SKM-1 (cell line): ENCODE results near the gene ZNF620.
"Not testable (repeated sequence)": the region's sequence is repeated elsewhere in the genome, so short reads cannot be mapped to it uniquely, and the experiment has no call there.

Experiments used
- DNase-seq: peaks from one replicate; lab custom pipeline; 2025; ENCODE audit not compliant: unreplicated experiment; lab: John Stamatoyannopoulos, UW

Gene ZNF620

DNA sequence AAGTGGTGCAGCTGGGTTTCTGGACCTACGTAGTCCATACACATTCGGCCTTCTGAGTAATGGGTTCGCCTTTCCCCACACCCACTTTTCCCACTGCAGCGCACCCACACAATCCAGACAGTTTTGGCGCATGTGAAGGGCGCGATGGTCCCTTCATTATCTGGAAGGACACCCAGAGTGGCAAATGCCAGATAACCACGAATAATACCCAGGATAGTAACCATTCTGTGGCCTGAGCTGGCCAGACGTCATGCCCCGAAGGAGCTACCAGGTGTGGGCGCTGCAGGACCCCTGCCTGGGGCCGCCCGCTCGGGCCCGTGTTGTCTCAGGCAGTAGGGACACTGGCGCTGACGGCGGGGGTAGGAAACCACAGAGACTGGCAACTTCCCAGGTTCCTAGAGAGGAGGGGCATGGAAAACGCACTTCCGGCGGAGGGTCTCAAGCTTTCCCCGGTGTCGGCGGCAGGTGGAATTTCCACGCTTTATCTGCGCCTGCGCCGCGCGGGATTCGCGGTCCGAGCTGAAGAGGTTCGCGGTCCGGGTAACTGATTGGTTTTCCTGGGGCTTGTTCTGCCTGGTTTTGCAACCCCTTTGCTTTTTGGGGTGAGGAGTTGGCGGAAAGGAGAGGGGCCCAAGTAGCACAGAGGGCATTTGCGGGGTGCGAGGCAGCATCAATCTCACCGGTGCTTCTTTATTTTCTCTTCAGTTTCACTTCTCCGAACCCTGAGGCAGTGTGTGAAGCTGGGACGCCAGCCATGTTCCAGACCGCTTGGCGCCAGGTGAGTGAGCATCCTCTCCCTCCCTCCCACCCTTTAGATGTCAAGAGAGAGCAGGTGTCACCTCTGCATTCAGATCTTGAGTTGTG is at the start of gene ZNF620:
Gene ZNF620, plus strand, starts transcription at position 441 of the 864 bp plus-strand sequence. Its CDS starts 314 bp downstream, at position 755.
- DNase-seq = peak; percentile 35

- no peak for DNase-seq
Measured at GRCh38 chr3:40456279-40456939, 49.4 kb upstream of the ZNF620 start.

- DNase-seq = peak; percentile 80
Measured at GRCh38 chr3:40456940-40457823, 48.7 kb upstream of the ZNF620 start, which contains the start of gene RPL14. TSS of gene RPL14 (plus strand) at chr3:40457339. CDS start at chr3:40457472, 133 bp downstream.

GRCh38 chr3:40458473-40458872 is 47.4 kb upstream of the ZNF620 start:
- DNase-seq = no peak

DNA sequence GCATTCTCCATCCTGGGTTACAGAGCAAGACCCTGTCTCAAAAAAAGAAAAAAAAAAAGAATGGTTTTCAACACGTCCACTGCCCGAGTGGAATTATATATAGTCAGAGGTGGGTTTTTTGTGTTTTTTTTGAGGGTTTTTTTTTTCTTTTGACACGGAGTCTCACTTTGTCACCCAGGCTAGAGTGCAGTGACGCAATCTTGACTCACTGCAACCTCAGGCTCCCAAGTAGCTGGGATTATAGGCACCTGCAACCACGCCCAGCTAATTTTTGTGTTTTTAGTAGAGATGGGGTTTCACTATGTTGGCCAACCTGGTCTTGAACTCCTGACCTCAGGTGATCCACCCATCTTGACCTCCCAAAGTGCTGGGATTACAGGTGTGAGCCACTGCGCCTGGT is 45.4 kb upstream of the ZNF620 start:
- not testable (repeated sequence) for DNase-seq

GRCh38 chr3:40461161-40461560 is 44.7 kb upstream of the ZNF620 start:
- no peak for DNase-seq

GRCh38 chr3:40462838-40463237 is 43.0 kb upstream of the ZNF620 start:
- not testable (repeated sequence) for DNase-seq

- DNase-seq = no peak
Measured at GRCh38 chr3:40463579-40463978, 42.3 kb upstream of the ZNF620 start.

- no peak for DNase-seq
Measured at GRCh38 chr3:40464339-40465110, 41.3 kb upstream of the ZNF620 start.

- DNase-seq = no peak
Measured at GRCh38 chr3:40465111-40465407, 40.8 kb upstream of the ZNF620 start.

DNA sequence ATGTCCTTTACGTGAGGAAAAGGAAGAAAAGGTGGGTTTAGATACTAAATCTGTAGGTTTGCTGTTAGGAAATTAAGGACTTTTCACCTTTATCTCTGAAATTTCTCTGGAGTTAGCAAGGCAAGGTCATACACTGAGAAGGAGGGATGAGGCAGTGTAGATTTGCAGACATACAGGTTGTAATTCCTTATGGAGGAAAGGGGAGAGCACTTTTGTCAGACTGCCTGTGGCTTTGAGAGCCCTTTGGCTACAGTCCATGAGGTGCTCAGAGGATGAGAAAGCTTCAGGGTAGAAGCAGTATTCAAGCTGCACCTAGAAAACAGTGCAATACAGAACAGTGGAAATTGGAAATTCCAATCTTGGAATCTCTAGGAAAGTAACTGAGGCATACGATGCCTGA is 40.4 kb upstream of the ZNF620 start:
- DNase-seq = no peak

GRCh38 chr3:40468018-40468417 is 37.8 kb upstream of the ZNF620 start:
- no peak for DNase-seq

- no peak for DNase-seq
Measured at GRCh38 chr3:40470701-40471100, 35.1 kb upstream of the ZNF620 start.

DNA sequence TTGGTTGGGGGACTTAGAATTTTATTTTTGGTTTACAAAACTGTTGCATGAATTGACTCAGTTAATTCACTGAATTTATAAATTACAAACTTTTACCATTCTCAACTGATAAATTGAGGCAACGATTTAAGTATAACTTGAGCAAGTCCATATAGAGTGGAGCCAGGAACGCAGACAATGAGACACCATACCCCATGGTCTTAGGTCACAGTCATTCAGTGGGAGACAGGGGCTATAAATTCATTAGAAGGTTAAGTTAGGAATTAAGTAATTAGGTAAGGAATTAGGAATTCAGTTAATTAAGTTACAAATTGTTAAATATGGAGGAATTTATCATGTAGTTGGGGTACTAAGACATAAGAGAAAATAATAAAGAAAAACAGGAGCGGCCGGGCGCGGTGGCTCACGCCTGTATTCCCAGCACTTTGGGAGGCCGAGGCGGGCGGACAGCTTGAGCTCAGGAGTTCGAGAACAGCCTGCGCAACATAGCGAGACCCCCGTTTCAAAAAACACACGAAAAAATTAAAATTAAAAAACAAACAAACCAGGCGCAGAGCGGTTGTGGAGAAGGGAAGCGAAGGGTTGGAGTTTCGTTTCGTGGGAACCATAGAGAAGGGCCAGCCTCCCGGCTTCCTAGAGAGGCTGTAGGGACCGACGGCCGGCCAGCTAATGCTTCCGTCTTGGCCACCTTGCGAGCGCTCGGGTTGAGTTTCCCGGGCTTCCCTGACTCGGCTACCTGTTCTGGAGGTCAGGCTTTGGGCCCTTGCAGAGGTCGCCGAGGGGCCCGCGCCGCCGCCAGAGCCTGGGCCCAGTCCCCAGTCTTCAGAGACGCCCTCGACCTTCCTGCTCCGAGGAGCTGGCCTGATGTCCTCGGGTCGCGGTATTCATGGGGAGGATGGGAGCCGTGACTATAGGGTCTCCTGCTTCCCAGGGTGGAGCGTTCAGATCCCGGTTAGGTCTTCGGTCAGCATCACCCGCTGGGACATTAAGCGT is 29.1 kb upstream of the ZNF620 start, which contains the start of gene ZNF619:
Gene ZNF619, plus strand, starts transcription at position 645 of the 993 bp plus-strand sequence. CDS start 858 bp downstream, outside the sequence.
- peak; percentile 25 for DNase-seq

DNA sequence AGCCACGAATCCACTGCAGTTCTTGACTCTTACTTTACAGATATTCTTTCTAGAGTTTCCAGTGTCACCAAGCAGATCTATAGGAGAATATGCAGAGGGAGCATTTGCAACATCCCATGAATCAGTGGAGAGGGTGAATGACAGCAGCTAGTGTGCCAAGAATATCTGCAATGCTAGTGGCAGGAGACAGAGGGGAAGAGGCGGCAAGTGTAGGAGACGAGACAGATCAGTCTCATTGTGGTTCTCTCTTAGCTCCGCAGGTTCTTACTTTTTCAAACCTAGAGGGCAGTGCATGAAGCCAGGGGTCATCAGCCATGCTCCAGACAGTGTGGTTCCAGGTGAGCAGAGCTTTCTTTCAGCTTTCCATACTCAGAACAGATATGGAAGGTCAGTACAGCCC is 28.2 kb upstream of the ZNF620 start:
- DNase-seq = no peak

DNA sequence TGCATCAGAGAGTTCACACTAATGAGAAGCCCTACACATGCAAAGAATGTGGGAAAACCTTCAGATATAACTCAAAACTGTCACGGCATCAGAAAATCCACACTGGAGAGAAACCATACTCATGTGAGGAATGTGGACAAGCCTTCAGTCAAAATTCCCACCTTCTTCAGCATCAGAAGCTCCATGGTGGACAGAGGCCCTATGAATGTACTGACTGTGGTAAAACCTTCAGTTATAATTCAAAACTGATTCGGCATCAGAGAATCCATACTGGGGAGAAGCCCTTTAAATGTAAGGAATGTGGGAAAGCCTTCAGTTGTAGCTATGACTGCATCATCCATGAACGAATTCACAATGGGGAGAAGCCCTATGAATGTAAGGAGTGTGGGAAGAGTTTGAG is 18.7 kb upstream of the ZNF620 start:
- DNase-seq = no peak

GRCh38 chr3:40490916-40491315 is 14.9 kb upstream of the ZNF620 start:
- DNase-seq = no peak

GRCh38 chr3:40494698-40495097 is 11.1 kb upstream of the ZNF620 start:
- no peak for DNase-seq

- DNase-seq = no peak
Measured at GRCh38 chr3:40497288-40497687, 8.6 kb upstream of the ZNF620 start.
